Activated naive CD4-positive, alpha-beta T cell treated with anti-CD3 and anti-CD28 coated beads, Interleukin-2, amount 50 U/mL, for 72 hours (primary cell): ENCODE measurements around the gene ABRACL. TPM values are rescaled to one million over a fixed set of nuclear protein-coding genes. Genes with fewer than 3 reads are reported as not detected.
"Not testable (repeated sequence)": the region's sequence is repeated elsewhere in the genome, so short reads cannot be mapped to it uniquely, and the experiment has no call there.

Experiments
- ATAC-seq, 2 donors: fragments of 150-1000 bp; cut with Tn5 transposase; 2 replicates each; pipeline ENCODE4 v1.10.0; 2021; ENCODE audit warnings: mild to moderate bottlenecking in 2 of 2, moderate library complexity in 2 of 2
- DNase-seq, 2 donors: peaks; one replicate each; pipeline ENCODE4 v3.0.0; 2021 to 2022; ENCODE audit warnings: low spot score in 2 of 2
- H3K27ac Mint-ChIP-seq, 2 donors: one replicate each; pipeline ENCODE4 v1.8.0; 2022; ENCODE audit warnings: mild to moderate bottlenecking in 2 of 2, mixed read lengths in 2 of 2
- H3K36me3 Mint-ChIP-seq, 2 donors: one replicate each; pipeline ENCODE4 v1.8.0; 2022; ENCODE audit warnings: mixed read lengths in 2 of 2
- H3K9me3 Mint-ChIP-seq, 2 donors: one replicate each; pipeline ENCODE4 v1.8.0; 2022; ENCODE audit warnings: mixed read lengths in 2 of 2
- total RNA-seq, 2 donors: library from RNA; stranded (reverse); gene quantifications; one replicate each; pipeline ENCODE4 v1.2.3, GENCODE V29; 2022

ABRACL gene
- 100 to 1,000 TPM in 1 of 2 donors, 10 to 100 TPM in 1; 93.8 to 192 TPM for total RNA-seq

DNA sequence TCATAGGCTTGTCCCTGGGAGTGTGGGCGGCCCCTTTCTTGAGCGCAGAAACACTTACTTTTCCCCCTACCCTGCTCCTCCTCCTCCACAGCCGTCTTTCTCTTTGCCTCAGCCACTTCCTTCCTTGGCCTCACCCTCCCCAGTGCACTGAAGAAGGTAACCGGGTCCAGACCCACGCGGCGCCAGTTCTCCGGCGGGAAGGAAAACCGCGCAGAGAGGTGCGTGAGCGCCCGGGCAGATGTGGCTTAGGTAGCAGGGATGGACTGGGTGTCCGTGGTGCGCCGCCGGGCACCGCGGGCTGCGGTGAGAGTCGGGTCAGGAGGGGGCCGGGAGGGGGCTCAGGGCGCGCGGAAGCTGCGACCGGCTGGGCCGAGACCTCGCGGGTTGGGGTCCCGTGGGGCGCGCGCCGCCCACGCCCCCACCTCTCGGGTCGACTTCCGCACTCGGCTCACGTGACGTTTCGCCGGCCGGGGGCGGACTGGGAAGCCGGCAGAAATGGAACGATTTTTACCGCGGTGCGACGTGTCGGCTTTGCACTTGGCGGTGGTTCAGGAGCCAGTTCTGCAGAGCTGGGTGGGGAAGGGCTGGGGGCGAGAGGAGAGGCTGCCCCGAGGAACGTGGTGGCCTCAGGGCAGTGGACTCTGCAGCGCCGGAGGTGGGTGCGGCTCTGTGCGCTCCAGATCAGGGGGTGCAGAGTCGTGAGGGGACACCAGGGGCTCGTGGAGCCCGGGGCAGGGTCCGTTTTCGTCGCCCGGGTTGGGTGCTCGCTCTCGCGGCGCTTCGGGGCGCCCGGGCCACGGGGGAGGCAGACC, at the start of gene ABRACL:
Gene ABRACL, plus strand, starts transcription at position 88 of the 812 bp plus-strand sequence. CDS start 5,416 bp downstream, outside the sequence.
- Mint-ChIP-seq H3K9me3 (no peaks in the 10 kb centered on the region), H3K27ac (peak within 1 kb of the TSS in 1 of 2 donors; percentile 95), H3K36me3 (peaks cover 16 to 20% of the 10 kb centered on the region in 2 donors)
- ATAC-seq (peak; percentile 71 to 88), DNase-seq (peak; percentile 80 to 87)

DNA sequence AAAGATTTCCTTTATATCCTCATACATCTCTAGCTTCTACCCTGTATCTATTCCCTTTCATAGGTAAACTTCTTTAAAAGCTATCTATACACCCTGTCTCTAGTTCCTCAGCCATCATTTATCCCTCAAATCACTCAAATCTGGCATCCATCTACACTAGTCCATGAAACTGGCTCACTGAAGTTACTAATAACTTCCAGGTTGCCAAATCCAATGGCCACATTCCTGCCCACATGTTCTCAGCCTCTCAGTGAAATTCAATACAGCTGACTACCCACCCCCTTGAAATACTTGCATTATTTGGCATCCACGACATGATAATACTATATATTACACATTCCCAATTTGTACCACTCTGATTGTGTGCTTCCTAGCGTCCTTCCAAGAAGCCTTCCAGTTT, 49.2 kb upstream of the ABRACL start:
- Mint-ChIP-seq H3K36me3 (no peaks in the 10 kb centered on the region), H3K27ac (peak overlapping the region in 1 of 2 donors; percentile 2), H3K9me3 (no peaks in the 10 kb centered on the region)
- no peak for DNase-seq
- ATAC-seq: no peak

- no peaks in the 10 kb centered on the region for H3K9me3 Mint-ChIP-seq
- DNase-seq: no peak
- ATAC-seq: no peak
- no peaks in the 10 kb centered on the region for H3K36me3 Mint-ChIP-seq
- H3K27ac Mint-ChIP-seq: peak overlapping the region in 1 of 2 donors; percentile 2
These were observed 48.5 kb upstream of the ABRACL start for GRCh38 chr6:138979813-138980668.

DNA sequence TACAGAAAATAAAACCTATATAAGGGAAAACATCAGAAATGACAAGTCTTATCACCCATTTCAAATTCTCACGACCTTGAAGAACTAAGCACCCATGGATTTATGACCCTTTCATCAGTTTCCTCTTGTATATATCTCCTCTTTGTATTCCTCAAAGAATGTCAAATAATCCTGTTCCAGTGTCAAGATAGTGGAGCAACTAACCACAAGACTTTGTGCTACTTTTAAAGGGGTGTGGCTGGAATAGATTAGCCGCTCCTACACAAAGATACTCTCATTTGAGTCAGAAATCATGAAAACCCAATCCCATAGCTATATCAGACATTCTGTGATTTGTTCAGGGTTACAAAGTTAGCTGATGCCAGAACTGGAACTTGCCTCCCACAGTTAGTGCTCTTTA, 47.1 kb upstream of the ABRACL start:
- DNase-seq: no peak
- H3K27ac Mint-ChIP-seq: no peak overlapping the region
- no peak for ATAC-seq

DNA sequence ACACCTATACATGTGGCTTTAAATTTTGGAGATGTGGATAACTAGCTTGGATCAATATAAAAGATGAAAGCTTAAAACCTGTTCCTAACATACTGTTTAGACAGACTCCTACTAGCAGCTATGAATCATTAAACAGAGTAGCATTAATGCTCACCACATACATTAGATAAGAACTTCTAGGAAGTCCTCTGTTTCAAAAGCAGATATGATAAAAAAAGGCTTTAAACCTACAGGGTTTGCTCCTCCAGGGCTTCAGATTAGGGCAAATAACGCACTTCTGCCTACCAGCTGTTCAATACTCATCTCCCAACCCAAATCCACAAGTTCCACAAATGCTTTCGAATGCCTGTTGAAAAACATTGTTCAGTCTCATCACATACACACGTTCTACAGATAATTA, 42.0 kb upstream of the ABRACL start:
- Mint-ChIP-seq H3K27ac (peak overlapping the region; percentile 90 to 92), H3K36me3 (peaks cover 4 to 5% of the 10 kb centered on the region in 2 donors), H3K9me3 (no peaks in the 10 kb centered on the region)
- ATAC-seq (no peak), DNase-seq (no peak)

More for the DNA sequence above, 47.1 kb upstream of the ABRACL start:
- no peaks in the 10 kb centered on the region for H3K36me3 Mint-ChIP-seq
- no peaks in the 10 kb centered on the region for H3K9me3 Mint-ChIP-seq

- H3K27ac Mint-ChIP-seq: peak overlapping the region; percentile 90 to 92
- ATAC-seq (no peak), DNase-seq (peak; percentile 10 to 58)
- H3K9me3 Mint-ChIP-seq: no peaks in the 10 kb centered on the region
- H3K36me3 Mint-ChIP-seq: peaks cover 4 to 5% of the 10 kb centered on the region in 2 donors
These were observed 41.4 kb upstream of the ABRACL start for GRCh38 chr6:138987080-138987642.

DNA sequence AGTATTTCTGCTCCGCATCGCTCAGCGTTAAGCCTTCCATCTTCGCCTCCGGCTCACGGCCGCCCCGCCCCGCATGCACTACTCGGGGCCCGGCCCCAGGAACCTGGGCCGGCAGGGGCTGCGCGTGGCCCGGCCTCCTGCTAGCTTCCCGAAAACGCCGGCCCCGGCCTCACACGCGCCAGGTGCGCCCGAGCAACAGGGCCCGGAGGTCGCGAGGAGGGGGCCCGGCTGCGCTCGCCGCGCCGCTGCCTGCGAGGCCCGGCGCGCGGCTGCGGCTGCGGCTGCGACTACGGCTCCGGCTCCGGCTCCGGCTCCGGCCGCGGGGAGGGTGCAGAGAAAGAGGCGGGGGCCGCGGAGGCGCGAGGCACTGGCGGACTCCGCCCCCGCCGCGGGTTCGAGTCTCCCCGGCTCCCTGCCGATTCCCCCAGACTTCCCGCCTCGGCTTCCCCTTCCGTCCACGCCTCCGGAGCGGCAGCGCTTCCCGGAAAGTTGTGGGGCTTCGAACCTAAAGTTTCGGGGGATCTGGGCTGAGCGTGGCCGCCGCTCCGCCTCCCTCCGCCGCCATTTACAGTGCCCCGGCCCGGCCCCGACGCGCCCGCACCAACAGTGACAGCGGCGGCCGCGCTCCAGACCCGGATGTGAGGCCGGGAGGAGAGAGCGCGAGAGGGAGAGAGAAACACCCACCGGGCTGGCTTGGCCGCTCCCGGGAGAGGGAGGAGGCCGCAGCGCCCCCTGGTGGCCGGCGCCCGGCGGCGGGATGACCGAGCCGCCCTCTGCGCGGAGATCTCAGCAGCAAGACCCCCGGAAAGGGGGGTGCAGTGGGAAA, 40.7 kb upstream of the ABRACL start, which contains the start of gene REPS1:
Gene REPS1, minus strand, starts transcription at position 611 of the 826 bp plus-strand sequence. Its CDS starts 571 bp downstream, at position 40.
- Mint-ChIP-seq H3K9me3 (no peaks in the 10 kb centered on the region), H3K36me3 (peaks cover 4 to 5% of the 10 kb centered on the region in 2 donors), H3K27ac (peak within 1 kb of the TSS; percentile 92 to 96)
- peak; percentile 92 to 99 for DNase-seq
- ATAC-seq: peak; percentile 97

- DNase-seq (no peak), ATAC-seq (peak; percentile 15 to 17)
- peak overlapping the region; percentile 67 to 92 for H3K27ac Mint-ChIP-seq
- H3K9me3 Mint-ChIP-seq: no peaks in the 10 kb centered on the region
- peaks cover 4 to 5% of the 10 kb centered on the region in 2 donors for H3K36me3 Mint-ChIP-seq
These were observed 40.1 kb upstream of the ABRACL start for GRCh38 chr6:138988469-138988834.

GRCh38 chr6:138989098-138989983, 39.2 kb upstream of the ABRACL start:
- H3K27ac Mint-ChIP-seq: peak overlapping the region in 1 of 2 donors; percentile 92

DNA sequence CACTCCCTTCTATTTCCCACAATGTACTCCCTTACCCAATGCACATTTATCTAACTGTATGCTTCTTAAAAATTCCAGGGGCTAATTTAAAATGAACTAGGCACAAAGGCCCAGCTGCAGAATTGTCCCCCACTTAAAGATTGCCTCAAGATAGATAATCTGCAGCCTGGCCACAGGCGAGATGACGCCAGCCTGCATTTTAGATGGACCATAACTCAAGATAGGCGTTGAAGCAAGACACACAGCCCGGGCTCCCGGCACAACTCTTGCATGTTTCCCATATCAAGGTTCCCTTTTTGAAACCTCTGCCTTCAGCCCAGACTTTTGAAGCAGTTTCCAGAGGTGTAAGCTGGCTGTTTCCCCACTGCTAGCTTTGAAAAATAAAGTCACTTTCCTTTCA, 37.3 kb upstream of the ABRACL start:
- Mint-ChIP-seq H3K36me3 (peaks cover 4 to 5% of the 10 kb centered on the region in 2 donors), H3K27ac (no peak overlapping the region), H3K9me3 (no peaks in the 10 kb centered on the region)
- DNase-seq (no peak), ATAC-seq (no peak)

More at GRCh38 chr6:138989098-138989983, 39.2 kb upstream of the ABRACL start:
- H3K9me3 Mint-ChIP-seq: no peaks in the 10 kb centered on the region
- DNase-seq (no peak), ATAC-seq (no peak)
- peaks cover 4 to 5% of the 10 kb centered on the region in 2 donors for H3K36me3 Mint-ChIP-seq

DNA sequence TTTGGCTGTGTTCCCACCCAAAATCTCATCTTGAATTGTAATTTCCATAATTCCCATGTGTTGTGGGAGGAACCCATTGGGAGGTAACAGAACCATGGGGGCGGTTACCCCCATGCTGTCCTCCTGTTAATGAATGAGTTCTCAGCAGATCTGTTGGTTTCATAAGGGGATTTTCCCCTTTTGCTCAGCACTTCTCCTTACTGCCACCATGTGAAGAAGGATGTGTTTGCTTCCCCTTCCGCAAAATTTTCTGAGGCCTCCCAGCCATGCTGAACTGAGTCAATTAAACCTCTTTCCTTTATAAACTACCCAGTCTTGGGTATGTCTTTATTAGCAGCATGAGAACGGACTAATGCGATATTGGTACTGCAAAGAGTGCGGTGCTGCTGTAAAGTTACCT, 35.6 kb upstream of the ABRACL start:
- H3K9me3 Mint-ChIP-seq, H3K27ac Mint-ChIP-seq, DNase-seq, ATAC-seq, H3K36me3 Mint-ChIP-seq: not testable (repeated sequence)

DNA sequence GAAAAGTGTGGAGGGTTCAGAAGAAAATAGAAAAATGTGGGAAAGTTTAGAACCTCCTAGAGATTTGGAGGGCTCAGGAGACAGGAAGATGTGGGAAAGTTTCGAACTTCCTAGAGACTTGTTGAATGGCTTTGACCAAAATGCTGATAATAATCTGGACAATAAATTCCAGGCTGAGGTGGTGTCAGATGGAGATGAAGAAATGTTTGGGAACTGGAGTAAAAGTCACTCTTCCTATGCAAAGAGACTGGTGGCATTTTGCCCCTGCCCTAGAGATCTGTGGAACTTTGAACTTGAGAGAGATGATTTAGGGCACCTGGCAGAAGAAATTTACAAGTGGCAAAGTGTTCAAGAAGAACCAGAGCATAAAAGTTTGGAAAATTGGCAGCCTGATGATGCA, 35.1 kb upstream of the ABRACL start:
- H3K36me3 Mint-ChIP-seq, H3K27ac Mint-ChIP-seq, DNase-seq, H3K9me3 Mint-ChIP-seq, ATAC-seq: not testable (repeated sequence)

DNA sequence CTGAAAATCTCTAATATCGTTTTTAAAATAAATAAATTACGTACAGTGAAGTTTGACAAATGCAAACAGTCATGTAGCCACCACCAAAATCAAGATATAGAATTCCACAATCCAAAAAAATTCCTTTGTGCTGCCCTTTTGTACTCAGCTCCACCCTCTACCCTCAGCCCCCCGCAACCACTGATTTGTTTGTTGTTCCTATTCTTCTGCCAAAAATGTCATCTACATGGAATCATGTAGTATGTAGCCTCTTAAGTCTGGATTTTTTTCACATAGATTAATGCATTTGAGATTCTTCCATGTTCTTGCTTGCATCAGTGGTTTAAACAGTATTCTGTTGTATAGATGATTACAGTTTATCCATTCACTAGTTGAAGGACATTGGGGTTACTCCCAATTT, 32.0 kb upstream of the ABRACL start:
- H3K9me3 Mint-ChIP-seq: no peaks in the 10 kb centered on the region
- no peak overlapping the region for H3K27ac Mint-ChIP-seq
- no peaks in the 10 kb centered on the region for H3K36me3 Mint-ChIP-seq
- ATAC-seq (no peak), DNase-seq (no peak)

- DNase-seq: no peak
- no peaks in the 10 kb centered on the region for H3K36me3 Mint-ChIP-seq
- no peaks in the 10 kb centered on the region for H3K9me3 Mint-ChIP-seq
- ATAC-seq: no peak
- no peak overlapping the region for H3K27ac Mint-ChIP-seq
These were observed 31.4 kb upstream of the ABRACL start for GRCh38 chr6:138997136-138997535.
